Measurements from ENCODE around the gene TMEM234.

DNA sequence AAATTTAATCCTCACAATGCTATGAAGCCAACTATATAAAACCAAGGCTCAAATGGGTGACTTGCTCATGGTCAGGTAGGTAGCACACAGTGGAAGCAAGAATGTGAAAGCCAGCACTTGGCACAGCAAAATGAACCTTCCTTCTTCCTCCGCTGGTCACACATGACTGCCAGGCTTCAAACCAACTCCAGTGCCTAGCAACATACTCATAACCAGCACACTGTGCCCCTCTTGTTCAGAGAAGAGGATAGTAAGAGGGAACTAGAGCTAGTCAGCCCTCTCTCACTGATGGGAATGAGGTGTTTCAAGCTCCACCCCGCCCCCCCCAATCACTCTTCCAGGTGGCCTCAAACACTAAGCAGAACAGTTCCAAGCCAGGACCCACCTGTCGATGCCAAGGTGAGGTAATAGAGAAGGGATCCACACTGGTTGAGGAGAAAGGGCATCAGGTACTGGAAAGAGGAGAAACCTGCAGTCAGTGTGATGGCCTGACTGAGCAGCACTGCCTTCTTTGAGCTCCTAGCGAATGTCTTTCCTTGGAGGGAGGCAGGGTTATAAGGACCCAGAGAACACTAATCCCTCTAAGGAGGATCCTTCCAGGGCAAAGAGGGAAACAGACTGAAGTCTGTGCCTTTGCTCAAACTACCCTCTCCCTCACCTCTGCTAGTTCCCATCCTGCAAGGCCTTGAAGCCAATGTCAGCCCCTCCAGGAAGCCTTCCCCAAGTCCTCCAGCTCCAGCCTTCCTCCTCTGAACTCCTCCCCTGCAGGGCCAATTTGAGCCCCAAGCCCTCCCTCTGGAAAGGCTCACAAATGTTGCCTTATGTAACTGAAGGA lies 1.2 kb downstream of the TMEM234 start:
- TF ChIP-seq, protein P1, sequence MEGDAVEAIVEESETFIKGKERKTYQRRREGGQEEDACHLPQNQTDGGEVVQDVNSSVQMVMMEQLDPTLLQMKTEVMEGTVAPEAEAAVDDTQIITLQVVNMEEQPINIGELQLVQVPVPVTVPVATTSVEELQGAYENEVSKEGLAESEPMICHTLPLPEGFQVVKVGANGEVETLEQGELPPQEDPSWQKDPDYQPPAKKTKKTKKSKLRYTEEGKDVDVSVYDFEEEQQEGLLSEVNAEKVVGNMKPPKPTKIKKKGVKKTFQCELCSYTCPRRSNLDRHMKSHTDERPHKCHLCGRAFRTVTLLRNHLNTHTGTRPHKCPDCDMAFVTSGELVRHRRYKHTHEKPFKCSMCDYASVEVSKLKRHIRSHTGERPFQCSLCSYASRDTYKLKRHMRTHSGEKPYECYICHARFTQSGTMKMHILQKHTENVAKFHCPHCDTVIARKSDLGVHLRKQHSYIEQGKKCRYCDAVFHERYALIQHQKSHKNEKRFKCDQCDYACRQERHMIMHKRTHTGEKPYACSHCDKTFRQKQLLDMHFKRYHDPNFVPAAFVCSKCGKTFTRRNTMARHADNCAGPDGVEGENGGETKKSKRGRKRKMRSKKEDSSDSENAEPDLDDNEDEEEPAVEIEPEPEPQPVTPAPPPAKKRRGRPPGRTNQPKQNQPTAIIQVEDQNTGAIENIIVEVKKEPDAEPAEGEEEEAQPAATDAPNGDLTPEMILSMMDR (IDR thresholded peaks at IDR 0.05): no peak
- TF ChIP-seq EP300 (IDR thresholded peaks at IDR 0.05) (no peak), POLR2AphosphoS5 (IDR thresholded peaks at IDR 0.05) (no peak)
